Sigmoid colon (tissue), 4 donors: ENCODE measurements around the gene AKTIP.

Experiments used
- EP300 ChIP-seq, 4 donors: sonication (generic); formaldehyde crosslinking; IDR thresholded peaks; one replicate each; pipeline ENCODE4 v1.6.1; 2017; ENCODE audit warnings: antibody characterized with exemption in 4 of 4
- POLR2AphosphoS5 ChIP-seq, 4 donors: sonication (generic); formaldehyde crosslinking; IDR thresholded peaks; one replicate each; pipeline ENCODE4 v1.6.1; 2017; ENCODE audit warnings: antibody characterized with exemption in 4 of 4
- TF ChIP-seq, protein P1 (sequence below), 4 experiments: fragments of 450-650 bp in 3 of 4; fragments of 200-600 bp in 1 of 4; IDR thresholded peaks; one replicate each; pipeline ENCODE4 v1.5.1; 2016 to 2019; ENCODE audit warnings: antibody characterized with exemption in 4 of 4, mild to moderate bottlenecking in 3 of 4, moderate library complexity in 2 of 4

DNA sequence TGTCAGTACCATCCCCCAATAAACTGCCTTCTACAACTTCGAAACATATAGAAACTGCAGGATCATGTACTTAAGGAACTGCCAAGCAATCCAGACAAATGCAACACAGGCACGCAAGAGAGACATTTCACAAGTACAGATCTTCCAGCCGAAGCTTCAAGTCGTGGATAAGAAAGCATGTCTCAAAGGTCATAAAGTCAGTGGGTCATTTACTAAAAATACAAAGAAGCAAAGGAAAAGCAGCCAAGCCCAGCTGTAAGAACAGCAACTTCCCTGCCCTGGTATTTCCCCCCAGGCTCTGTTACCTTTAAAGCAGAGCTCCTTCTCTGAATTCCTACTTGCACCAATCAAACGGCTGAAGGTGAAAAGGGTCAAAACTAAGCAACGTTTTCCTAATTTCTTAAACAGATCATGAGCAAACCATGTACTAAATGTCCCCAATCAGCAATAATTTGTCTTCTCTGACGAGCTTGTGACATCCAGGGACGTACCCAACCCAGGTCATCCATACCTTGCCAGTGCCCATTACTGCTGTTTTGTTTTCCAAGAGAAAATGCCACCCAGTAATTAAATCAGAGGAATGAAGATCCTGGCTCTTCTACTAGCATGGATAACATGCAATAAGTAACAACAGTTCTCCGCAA is 1.7 kb downstream of the AKTIP start:
- TF ChIP-seq, protein P1, sequence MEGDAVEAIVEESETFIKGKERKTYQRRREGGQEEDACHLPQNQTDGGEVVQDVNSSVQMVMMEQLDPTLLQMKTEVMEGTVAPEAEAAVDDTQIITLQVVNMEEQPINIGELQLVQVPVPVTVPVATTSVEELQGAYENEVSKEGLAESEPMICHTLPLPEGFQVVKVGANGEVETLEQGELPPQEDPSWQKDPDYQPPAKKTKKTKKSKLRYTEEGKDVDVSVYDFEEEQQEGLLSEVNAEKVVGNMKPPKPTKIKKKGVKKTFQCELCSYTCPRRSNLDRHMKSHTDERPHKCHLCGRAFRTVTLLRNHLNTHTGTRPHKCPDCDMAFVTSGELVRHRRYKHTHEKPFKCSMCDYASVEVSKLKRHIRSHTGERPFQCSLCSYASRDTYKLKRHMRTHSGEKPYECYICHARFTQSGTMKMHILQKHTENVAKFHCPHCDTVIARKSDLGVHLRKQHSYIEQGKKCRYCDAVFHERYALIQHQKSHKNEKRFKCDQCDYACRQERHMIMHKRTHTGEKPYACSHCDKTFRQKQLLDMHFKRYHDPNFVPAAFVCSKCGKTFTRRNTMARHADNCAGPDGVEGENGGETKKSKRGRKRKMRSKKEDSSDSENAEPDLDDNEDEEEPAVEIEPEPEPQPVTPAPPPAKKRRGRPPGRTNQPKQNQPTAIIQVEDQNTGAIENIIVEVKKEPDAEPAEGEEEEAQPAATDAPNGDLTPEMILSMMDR (IDR thresholded peaks at IDR 0.05) = no peak
- TF ChIP-seq EP300 (IDR thresholded peaks at IDR 0.05) (no peak), POLR2AphosphoS5 (IDR thresholded peaks at IDR 0.05) (no peak)
